ENCODE measurements around the gene CTIF. TPM values are rescaled to one million over a fixed set of nuclear protein-coding genes. Genes with fewer than 3 reads are reported as not detected.

Gene CTIF
- total and polyA plus RNA-seq, 2 experiments from 2014 or later: 8.6 to 14.4 TPM

GRCh38 chr18:48801728-48802542 is 263.1 kb downstream of the CTIF start (continued):
- TF ChIP-seq, protein P1, sequence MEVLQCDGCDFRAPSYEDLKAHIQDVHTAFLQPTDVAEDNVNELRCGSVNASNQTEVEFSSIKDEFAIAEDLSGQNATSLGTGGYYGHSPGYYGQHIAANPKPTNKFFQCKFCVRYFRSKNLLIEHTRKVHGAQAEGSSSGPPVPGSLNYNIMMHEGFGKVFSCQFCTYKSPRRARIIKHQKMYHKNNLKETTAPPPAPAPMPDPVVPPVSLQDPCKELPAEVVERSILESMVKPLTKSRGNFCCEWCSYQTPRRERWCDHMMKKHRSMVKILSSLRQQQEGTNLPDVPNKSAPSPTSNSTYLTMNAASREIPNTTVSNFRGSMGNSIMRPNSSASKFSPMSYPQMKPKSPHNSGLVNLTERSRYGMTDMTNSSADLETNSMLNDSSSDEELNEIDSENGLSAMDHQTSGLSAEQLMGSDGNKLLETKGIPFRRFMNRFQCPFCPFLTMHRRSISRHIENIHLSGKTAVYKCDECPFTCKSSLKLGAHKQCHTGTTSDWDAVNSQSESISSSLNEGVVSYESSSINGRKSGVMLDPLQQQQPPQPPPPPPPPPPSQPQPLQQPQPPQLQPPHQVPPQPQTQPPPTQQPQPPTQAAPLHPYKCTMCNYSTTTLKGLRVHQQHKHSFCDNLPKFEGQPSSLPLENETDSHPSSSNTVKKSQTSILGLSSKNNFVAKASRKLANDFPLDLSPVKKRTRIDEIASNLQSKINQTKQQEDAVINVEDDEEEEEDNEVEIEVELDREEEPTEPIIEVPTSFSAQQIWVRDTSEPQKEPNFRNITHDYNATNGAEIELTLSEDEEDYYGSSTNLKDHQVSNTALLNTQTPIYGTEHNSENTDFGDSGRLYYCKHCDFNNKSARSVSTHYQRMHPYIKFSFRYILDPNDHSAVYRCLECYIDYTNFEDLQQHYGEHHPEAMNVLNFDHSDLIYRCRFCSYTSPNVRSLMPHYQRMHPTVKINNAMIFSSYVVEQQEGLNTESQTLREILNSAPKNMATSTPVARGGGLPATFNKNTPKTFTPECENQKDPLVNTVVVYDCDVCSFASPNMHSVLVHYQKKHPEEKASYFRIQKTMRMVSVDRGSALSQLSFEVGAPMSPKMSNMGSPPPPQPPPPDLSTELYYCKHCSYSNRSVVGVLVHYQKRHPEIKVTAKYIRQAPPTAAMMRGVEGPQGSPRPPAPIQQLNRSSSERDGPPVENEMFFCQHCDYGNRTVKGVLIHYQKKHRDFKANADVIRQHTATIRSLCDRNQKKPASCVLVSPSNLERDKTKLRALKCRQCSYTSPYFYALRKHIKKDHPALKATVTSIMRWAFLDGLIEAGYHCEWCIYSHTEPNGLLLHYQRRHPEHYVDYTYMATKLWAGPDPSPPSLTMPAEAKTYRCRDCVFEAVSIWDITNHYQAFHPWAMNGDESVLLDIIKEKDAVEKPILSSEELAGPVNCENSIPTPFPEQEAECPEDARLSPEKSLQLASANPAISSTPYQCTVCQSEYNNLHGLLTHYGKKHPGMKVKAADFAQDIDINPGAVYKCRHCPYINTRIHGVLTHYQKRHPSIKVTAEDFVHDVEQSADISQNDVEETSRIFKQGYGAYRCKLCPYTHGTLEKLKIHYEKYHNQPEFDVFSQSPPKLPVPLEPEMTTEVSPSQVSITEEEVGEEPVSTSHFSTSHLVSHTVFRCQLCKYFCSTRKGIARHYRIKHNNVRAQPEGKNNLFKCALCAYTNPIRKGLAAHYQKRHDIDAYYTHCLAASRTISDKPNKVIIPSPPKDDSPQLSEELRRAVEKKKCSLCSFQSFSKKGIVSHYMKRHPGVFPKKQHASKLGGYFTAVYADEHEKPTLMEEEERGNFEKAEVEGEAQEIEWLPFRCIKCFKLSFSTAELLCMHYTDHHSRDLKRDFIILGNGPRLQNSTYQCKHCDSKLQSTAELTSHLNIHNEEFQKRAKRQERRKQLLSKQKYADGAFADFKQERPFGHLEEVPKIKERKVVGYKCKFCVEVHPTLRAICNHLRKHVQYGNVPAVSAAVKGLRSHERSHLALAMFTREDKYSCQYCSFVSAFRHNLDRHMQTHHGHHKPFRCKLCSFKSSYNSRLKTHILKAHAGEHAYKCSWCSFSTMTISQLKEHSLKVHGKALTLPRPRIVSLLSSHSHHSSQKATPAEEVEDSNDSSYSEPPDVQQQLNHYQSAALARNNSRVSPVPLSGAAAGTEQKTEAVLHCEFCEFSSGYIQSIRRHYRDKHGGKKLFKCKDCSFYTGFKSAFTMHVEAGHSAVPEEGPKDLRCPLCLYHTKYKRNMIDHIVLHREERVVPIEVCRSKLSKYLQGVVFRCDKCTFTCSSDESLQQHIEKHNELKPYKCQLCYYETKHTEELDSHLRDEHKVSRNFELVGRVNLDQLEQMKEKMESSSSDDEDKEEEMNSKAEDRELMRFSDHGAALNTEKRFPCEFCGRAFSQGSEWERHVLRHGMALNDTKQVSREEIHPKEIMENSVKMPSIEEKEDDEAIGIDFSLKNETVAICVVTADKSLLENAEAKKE (CRISPR knock-in tag; IDR thresholded peaks at IDR 0.05): no peak
- TF ChIP-seq POLR2AphosphoS5 (IDR thresholded peaks at IDR 0.05; ENCODE audit: low read depth) (no peak), EZH2 (IDR thresholded peaks at IDR 0.05; ENCODE audit: low read depth, unreplicated experiment) (no peak)
- TF ChIP-seq, protein P2, sequence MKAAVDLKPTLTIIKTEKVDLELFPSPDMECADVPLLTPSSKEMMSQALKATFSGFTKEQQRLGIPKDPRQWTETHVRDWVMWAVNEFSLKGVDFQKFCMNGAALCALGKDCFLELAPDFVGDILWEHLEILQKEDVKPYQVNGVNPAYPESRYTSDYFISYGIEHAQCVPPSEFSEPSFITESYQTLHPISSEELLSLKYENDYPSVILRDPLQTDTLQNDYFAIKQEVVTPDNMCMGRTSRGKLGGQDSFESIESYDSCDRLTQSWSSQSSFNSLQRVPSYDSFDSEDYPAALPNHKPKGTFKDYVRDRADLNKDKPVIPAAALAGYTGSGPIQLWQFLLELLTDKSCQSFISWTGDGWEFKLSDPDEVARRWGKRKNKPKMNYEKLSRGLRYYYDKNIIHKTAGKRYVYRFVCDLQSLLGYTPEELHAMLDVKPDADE (IDR thresholded peaks at IDR 0.05): no peak

DNA sequence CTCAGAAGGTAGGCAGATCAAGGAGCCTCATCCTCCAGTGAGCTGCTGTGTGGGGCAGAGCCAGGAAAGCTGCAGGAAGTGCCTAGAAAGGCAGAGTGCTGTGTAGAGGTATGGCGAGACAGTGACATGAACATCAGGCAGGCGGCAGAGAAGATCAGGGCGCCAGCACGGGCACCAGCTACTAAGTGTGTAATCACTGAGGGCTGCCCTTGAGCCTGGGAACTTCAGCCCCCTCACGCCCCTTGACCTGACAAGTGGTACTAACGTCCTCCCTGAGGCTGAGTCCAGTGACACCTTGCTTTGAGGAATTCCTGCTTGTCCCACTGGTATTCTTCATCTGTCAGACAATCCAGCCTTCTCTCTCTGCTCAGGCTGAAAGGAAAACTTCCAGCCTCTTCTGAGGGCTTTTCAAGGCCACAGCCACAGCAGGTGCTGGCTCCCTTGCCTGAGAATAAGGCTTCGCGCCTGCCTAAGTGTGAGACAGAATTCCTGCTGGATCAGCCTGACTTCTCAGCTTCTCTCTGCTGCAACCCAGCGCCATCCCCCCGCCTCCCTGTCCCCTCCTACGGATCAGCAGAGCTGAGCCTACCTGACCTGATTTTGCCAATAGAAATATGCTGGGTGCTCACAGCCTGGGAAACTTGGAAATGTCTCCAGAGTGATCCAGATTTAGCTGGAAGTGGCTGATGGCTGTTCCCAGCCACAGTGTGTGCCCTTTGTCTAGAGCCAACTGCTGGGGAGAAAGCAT is 263.9 kb downstream of the CTIF start:
- H3K4me3 ChIP-seq: no peak overlapping the region
- ATAC-seq (peak; percentile 30; the same call in 1 of the 3 replicates), DNase-seq (ENCODE audit: low spot score) (no peak)
- no peaks in the 10 kb centered on the region for H3K79me2 ChIP-seq (replicated peaks; ENCODE audit: insufficient read depth)
- H3K4me1 ChIP-seq (ENCODE audit: insufficient read depth): no peaks in the 10 kb centered on the region
- no peak overlapping the region for H3K4me3 Mint-ChIP-seq
- H3K27me3 Mint-ChIP-seq (ENCODE audit: insufficient read depth, low read depth, poor library complexity): peaks cover 5% of the 10 kb centered on the region
- H3F3A ChIP-seq (replicated peaks; ENCODE audit: low read depth): no peaks in the 10 kb centered on the region
- H3K27ac Mint-ChIP-seq: no peak overlapping the region
- no peaks in the 10 kb centered on the region for H3K4me1 Mint-ChIP-seq
- no peak overlapping the region for H3K4me2 ChIP-seq
- no peak overlapping the region for H3K27ac ChIP-seq (ENCODE audit: low read depth)
- H3K36me3 Mint-ChIP-seq (ENCODE audit: low read depth): peaks cover 3% of the 10 kb centered on the region; the same call in 2 of the 3 replicates
- no peak overlapping the region for H2AFZ ChIP-seq
- H3K9me2 ChIP-seq (ENCODE audit: insufficient read depth): no peaks in the 10 kb centered on the region
- H3K9me3 Mint-ChIP-seq: no peaks in the 10 kb centered on the region
- no peaks in the 10 kb centered on the region for H3K36me3 ChIP-seq (ENCODE audit: insufficient read depth)
- no peaks in the 10 kb centered on the region; the same call in 1 of the 2 replicates for H4K20me1 ChIP-seq (replicated peaks; ENCODE audit: insufficient read depth)
- no peaks in the 10 kb centered on the region for H3K27me3 ChIP-seq (ENCODE audit: insufficient read depth)
- no peak for TF ChIP-seq ZNF114 (CRISPR knock-in tag; IDR thresholded peaks at IDR 0.05)
- TF ChIP-seq, protein P2 (IDR thresholded peaks at IDR 0.05): no peak
- TF ChIP-seq POLR2AphosphoS5 (IDR thresholded peaks at IDR 0.05; ENCODE audit: low read depth): no peak
